Activated gamma-delta T cell treated with anti-CD3 and anti-CD28 coated beads, Interleukin-2, amount 50 U/mL, for 16 hours (primary cell): ENCODE results near the gene KCNMA1.

Experiments
- DNase-seq: peaks from one replicate; pipeline ENCODE4 v3.0.0-alpha.2; 2020; ENCODE audit warnings: low read depth

KCNMA1 gene

GRCh38 chr10:77156406-77156879 lies 481.2 kb downstream of the KCNMA1 start:
- no peak for DNase-seq

DNA sequence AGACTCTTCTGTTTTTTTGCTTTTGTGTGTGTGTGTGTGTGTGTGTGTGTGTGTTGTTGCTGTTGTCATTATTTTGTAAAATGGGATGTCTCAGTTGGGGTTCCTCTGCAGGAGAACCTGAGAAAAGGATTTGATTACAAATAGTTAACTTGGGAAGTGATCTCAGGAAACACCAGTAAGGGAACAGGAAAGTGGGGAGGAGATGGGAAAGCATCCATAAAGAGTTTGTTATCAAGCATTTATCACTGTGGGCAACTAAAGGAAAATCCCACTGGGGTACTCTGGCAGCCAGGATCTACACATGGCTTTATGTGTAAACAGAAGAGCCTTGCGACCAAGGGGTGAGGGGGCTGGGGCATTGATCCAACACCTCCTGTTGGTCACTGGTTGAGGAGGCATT lies 485.4 kb downstream of the KCNMA1 start:
- DNase-seq: no peak

DNA sequence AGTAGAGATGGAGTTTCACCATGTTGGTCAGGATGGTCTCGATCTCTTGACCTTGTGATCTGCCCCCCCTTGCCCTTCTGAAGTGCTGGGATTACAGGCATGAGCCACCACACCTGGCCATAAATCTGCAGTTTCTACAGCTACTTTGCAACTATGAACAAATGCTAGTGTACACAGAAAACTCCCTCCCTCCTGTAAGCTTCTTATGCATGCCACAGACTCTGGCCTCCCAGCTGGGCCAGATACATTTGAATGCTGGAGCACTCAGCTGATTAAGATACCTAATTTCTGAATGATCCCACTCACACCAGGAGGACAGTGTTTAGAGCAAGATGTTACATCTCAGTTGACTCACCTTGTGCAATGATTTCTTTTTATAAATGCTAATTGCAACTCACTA lies 486.2 kb downstream of the KCNMA1 start:
- DNase-seq: no peak

GRCh38 chr10:77149706-77150105 lies 487.9 kb downstream of the KCNMA1 start:
- no peak for DNase-seq

DNA sequence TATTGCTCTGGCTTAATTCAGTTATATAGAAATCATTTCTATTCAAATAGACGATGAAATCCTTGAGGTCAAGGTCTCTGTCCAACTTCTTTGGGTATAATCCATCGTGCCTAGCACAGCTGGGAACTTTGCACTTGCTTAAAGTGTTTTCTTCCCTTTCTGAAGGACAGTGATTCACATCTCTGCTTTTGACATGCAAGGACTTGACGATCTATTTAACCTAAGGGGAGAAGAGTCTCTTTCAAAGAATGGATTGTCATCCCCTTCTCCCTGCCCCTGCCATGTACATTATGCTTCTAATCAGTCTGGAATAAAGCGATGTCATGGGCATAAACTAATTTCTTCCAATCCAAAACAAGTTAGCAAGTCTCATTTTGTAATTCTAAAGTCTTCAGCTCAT lies 488.6 kb downstream of the KCNMA1 start:
- no peak for DNase-seq

DNA sequence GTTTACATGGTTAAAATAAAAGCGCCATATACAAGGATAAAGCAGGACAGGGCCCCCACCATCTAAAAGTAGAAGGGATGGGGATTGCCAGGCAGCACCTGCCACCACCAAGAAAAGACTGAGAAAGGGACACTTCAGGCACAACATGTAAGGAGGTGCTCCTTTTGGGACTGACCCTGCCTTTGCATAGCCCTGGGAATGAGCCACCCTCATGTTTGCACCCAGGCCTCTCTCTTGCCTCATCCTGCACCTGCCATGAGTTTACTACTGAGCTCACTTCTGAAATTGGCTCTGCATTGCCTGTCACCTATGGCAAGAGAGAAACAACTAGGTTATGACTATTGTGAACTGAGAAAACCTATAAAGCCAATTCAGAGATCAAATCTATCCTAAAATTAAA lies 489.7 kb downstream of the KCNMA1 start:
- no peak for DNase-seq

DNA sequence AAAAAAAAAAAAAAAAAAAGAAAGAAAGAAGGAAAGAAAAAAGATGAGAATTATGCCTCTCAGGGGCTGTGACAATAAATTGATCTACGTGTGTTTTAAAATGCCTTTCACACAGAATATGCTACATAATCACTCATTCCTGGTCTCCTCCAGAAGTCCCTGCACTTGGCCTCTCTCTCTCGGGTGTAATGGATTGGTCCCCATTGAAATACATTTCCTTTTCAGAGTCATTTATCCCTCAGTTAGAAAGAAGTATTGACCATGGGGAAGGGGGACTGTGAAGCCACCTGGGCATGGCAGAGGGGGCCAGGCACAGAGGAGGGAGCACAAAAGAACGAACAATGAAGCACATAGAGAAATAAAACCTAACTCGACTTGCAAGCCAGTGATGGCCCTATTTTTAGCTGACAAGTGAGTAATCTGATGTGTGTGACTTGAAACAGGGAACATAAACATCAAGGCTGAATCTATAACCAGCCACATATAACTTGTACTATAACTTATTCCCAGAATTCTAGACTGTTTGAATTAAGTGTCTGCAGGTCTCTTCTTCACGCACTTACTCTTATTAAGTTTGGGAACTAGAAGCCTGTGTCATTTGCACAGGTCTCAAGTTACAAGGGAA lies 490.8 kb downstream of the KCNMA1 start:
- no peak for DNase-seq

- no peak for DNase-seq
Observed at GRCh38 chr10:77144656-77145055, 493.0 kb downstream of the KCNMA1 start.

- DNase-seq: no peak
Observed at GRCh38 chr10:77139252-77140160, 498.1 kb downstream of the KCNMA1 start.

GRCh38 chr10:77138541-77138940 lies 499.1 kb downstream of the KCNMA1 start:
- no peak for DNase-seq

GRCh38 chr10:77135555-77135954 lies 502.1 kb downstream of the KCNMA1 start:
- no peak for DNase-seq

DNA sequence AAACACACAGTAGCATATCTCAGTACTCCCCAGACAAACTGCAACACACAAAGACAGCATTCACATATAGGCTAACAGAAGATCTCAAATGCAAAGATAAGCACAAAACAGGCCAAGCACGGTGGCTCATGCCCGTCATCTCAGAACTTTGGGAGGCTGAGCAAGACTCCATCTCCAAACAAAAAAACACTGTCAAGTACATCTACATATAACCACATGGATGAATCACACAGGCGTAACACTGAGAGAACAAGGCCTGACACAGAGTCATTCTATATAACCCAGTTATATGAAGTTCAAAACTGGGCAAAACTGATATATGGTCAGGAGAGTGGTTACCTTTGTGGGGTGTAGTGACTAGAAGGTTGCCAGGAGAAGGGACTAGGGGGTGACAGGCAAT lies 506.4 kb downstream of the KCNMA1 start:
- DNase-seq: no peak

GRCh38 chr10:77127243-77127642 lies 510.4 kb downstream of the KCNMA1 start:
- no peak for DNase-seq

DNA sequence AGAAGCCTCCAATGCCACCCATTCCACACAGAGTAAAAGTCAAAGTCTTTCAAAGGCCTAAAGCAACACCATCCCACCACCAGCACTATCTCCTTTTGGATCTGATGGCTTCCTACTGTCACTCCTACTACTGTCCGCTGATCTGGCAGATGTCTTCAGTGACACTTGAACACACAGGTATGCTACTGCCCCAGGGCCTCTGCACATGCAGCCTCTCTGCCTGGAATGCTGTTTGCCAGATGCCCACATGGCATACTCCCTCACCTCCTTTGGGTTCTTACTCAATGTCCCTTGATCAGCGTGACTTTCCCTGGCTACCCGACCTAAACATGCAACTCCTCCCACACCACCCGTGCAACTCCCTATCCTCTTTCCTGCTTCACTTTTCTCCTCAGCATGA lies 512.4 kb downstream of the KCNMA1 start:
- no peak for DNase-seq

DNA sequence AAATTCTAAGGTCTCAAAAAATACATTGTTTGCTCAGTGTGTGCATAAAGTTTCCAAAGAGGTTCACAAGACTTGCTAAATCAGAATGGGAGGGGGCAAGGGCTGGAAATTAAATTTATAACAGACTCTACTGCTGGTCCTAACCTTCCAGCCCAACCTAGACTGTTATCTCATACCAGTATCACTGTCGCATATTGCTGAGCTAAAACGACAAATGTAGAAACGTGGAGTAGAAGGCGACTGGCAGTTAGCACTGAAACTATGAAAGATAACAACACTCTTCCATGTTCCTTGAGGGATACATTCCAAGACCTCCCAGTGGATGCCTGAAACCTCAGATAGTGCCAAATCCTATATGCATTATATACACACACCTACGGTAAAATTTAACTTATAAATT lies 514.3 kb downstream of the KCNMA1 start:
- no peak for DNase-seq

DNA sequence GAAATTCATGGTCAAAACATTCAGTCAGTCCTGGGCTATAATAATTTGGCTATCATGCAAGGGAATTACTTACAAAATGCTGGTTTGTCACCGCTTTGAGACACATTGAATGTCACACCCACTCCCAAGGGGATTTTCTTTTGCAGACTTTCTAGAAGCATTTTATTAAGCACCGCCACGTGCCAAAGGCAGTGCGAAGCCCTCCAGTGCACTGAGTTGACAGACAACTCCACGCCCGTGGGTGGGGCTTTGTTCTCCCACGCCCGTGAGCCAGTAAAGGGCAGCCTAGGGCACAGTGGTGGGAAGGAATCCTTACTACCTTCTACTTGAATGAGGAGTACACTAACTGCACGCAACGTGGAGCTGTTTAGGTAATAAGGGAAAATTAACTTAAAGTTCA lies 515.8 kb downstream of the KCNMA1 start:
- DNase-seq: no peak

DNA sequence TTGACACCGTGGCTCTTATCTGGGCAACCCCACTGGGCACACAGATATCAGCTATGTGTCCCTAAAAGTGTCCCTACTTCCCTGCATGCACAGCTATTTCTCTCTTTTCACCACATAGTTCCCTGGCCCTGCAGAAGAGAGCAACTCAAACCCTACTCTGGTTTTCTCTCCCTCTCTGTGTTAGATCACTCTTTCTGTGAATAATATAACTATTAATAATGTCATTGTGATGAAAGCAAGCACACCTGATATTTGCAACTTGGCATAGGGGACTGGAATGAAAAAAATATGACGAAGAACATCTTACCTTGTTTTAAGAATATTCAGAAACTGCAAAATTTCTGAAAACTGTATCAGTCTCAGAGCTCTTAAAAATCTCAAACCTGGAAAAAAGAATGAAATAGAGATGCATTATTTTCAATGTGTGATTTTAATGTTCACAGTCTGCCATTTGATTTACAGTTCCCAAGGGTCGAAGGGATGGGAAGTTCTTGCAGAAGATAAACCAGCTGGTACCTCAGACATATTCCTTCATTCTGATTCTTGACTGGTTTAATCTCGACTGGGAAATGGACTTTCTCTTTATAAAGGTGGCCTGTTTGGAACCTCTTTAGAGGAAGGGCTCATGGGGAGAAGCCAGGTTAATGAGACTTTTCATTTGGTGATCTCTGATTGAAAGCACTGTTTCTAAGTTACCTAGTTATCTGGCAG lies 516.8 kb downstream of the KCNMA1 start:
- DNase-seq: no peak

DNA sequence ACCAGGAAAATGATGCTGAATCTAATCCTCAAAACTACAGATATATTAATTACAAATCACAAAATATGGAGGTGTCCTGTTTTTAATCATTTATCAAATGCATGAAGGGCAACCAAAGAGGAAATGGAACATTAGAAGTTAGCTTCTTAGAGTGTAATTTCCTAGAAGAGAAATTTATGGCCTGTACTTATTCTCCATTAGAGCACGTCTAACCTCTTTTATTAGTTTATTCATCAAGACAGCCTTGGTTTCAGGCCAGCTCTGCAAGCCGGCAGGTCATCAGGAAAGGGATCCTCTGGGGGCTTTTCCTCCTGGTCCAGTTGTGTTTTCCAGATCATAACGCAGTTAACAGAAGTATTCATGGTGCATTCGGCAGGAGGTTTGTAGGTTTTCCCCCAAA lies 517.6 kb downstream of the KCNMA1 start:
- no peak for DNase-seq

GRCh38 chr10:77118603-77119282 lies 518.9 kb downstream of the KCNMA1 start:
- DNase-seq: no peak

DNA sequence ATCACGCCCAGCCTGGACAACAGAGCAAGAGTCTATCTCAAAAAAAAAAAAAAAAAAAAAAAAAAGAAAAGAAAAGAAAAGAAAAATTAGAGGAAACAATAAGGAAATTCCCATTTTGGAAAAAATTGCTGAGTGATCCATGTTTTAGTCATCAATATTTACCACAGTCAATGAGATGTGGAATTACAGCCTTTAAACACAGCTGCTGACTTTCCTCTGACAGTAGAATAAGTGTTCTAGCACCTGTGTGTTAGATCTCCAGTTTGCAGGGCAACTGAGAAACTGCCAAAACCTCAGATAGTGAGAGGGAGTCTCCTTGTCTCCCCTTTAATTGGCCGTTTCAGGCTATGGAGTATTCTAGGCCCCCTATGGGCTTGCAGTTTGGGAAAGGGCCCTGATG lies 520.1 kb downstream of the KCNMA1 start:
- no peak for DNase-seq

- DNase-seq: no peak
Observed at GRCh38 chr10:77116904-77117303, 520.7 kb downstream of the KCNMA1 start.

- no peak for DNase-seq
Observed at GRCh38 chr10:77114181-77114821, 523.3 kb downstream of the KCNMA1 start.
